GM10266 (cell line): ENCODE data around the gene SEL1L2.

Source experiments
- DNase-seq: peaks from one replicate; pipeline ENCODE4 v3.0.0; 2012; ENCODE audit errors: extremely low spot score
- CTCF ChIP-seq: IDR thresholded peaks from 2 replicates; pipeline ENCODE4 v1.5.1; 2012; ENCODE audit warnings: mild to moderate bottlenecking, low read depth; ENCODE audit not compliant: control insufficient read depth, insufficient read depth; ENCODE audit errors: missing control alignments

The SEL1L2 gene

DNA sequence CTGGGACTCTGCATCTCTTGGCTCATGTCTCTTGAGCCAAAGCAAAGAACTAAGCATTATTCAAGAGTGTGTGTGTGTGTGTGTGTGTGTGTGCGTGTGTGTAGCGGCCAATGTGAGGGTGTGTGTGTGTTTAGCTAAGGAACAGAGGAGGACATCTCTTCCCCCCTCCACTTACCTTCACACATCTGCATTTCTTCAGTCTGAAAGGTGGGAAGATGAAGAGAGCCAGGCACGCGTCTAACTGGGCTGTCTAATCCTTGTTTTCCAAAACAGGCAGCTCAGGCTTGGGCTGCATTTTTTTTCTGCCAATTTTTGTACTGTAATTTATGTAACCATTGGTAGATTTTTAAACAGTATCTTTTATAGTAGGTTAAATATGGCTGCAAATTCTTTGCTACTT is 146.1 kb downstream of the SEL1L2 start:
- no peak for DNase-seq
- no peak for TF ChIP-seq CTCF

DNA sequence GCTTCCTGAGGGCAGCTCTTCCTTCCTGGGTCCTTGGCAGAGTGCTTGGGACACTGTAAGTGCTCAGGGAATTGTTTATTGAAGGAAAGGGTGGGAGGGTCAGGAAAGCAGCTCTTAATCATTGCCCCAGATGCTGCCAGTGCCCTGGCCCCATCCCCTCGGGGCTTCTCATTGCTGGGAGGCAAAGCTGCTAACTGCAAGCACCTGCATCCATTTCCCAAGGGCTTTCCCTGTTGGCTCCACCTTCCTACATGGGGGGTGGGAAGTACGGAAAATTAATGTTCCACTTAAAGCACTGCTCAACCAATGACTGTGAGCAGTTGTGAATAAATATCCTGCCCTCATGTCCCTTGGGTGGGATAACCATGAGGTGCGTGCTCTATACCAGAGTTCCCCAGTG is 149.2 kb downstream of the SEL1L2 start:
- TF ChIP-seq CTCF, result no peak
- no peak for DNase-seq

DNA sequence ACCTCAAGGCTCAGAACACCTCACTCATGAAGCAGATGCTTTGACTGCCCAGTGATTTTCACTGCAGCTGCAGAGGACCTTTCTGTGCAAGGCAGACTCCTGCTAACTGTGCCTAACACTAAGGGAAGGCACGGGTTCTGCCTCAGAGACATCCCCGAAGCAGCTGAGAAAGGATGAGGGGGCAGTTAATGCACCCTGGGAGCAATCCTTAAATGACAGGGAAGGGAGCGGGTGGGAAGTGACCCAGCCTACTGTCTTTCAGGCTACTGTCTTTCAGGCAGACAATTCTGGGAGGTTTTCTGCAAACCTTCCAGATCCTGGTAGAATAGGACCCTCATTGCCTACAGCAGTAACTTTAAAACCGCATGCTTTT is 150.3 kb downstream of the SEL1L2 start:
- TF ChIP-seq CTCF, result no peak
- DNase-seq, result no peak

DNA sequence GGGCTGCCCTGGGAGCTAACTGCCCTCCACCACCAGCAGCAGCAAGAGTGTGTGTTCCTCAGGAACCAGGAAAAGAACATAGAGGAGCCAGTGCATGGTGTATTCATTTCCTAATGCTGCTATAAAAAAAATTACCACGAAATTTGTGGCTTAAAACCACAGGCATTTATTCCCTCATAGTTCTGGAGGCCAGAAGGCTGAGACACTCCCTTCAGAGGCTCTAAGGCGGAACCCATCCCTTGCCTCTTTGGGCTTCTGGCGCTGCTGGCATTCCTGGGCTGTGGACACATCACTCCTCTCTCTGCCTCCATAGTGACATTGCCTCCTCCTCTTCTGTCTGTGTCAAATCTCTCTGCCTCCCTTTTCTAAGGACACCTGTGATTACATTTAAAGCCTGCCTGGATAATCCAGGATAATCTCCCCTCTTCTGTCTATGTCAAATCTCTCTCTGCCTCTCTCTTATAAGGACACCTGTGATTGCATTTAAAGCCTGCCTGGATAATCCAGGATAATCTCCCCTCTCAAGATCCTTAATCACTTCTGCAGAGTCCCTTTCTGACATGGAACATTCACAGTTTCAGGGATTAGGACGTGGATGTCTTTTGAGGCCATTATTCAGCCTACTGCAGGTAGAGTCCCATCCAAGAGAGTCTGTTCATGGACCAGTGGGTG is 150.9 kb downstream of the SEL1L2 start:
- no peak for DNase-seq
- no peak for TF ChIP-seq CTCF

- DNase-seq, result no peak
- TF ChIP-seq CTCF, result no peak
These were observed 151.8 kb downstream of the SEL1L2 start for GRCh38 chr20:13838664-13839063.

GRCh38 chr20:13831476-13831875 is 158.9 kb downstream of the SEL1L2 start:
- DNase-seq, result no peak

DNA sequence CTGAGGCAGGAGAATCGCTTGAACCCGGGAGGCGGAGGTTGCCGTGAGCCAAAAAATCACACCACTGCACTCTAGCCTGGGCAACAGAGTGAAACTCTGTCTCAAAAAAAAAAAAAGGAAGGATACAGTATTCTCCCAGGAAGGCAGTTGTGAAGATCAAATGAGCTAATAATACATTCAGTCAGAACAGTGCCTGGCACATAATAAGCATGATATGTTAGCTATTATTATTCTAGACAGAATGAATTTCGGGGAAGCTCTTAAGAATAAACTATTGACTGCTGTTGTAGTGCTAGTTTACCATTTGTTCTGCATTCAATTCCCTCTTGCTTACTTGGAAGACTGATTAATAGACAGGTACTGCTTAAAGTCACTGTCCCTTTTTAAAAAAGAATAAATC is 164.9 kb downstream of the SEL1L2 start:
- no peak for DNase-seq
- TF ChIP-seq CTCF, result no peak

More at GRCh38 chr20:13831476-13831875, 158.9 kb downstream of the SEL1L2 start:
- no peak for TF ChIP-seq CTCF
